ENCODE measurements around the gene GCFC2.

GRCh38 chr2:75737961-75738360 lies 27.2 kb upstream of the GCFC2 start:
- TF ChIP-seq EZH2 (IDR thresholded peaks at IDR 0.05; ENCODE audit: insufficient read depth, low read length) (no peak), CTCF (IDR thresholded peaks at IDR 0.05; ENCODE audit: insufficient read depth, low read depth, low read length) (no peak)

All from astrocyte (in vitro differentiated cells and primary cell).